Measurements from ENCODE around the gene SPATA6.

- TF ChIP-seq CTCF (conservative IDR thresholded peaks at IDR 0.05; ENCODE audit: low read depth, low read length) = no peak
- no peak for TF ChIP-seq EZH2 (IDR thresholded peaks at IDR 0.05; ENCODE audit: borderline replicate concordance, low read depth, low read length, poor library complexity, severe bottlenecking)
Observed at GRCh38 chr1:48415050-48415449, 57.0 kb downstream of the SPATA6 start.
